Measurements from ENCODE around the gene CD2AP.

Gene CD2AP

GRCh38 chr6:47452899-47453298 is 24.7 kb upstream of the CD2AP start:
- H3K4me3 ChIP-seq (ENCODE audit: low read depth, low read length), result no peak overlapping the region
- no peak for DNase-seq (ENCODE audit: low read depth)
- no peak for TF ChIP-seq CTCF (IDR thresholded peaks at IDR 0.05; ENCODE audit: insufficient read depth, low read depth, low read length, missing control alignments)

GRCh38 chr6:47453372-47453936 is 24.1 kb upstream of the CD2AP start:
- no peak for DNase-seq (ENCODE audit: low read depth)
- no peak overlapping the region for H3K4me3 ChIP-seq (ENCODE audit: low read depth, low read length)
- TF ChIP-seq CTCF (IDR thresholded peaks at IDR 0.05; ENCODE audit: insufficient read depth, low read depth, low read length, missing control alignments), result no peak

- peak; percentile 59 for DNase-seq (ENCODE audit: low read depth)
- no peak overlapping the region for H3K4me3 ChIP-seq (ENCODE audit: low read depth, low read length)
- no peak for TF ChIP-seq CTCF (IDR thresholded peaks at IDR 0.05; ENCODE audit: insufficient read depth, low read depth, low read length, missing control alignments)
These were observed 22.7 kb upstream of the CD2AP start for GRCh38 chr6:47454713-47455396.

DNA sequence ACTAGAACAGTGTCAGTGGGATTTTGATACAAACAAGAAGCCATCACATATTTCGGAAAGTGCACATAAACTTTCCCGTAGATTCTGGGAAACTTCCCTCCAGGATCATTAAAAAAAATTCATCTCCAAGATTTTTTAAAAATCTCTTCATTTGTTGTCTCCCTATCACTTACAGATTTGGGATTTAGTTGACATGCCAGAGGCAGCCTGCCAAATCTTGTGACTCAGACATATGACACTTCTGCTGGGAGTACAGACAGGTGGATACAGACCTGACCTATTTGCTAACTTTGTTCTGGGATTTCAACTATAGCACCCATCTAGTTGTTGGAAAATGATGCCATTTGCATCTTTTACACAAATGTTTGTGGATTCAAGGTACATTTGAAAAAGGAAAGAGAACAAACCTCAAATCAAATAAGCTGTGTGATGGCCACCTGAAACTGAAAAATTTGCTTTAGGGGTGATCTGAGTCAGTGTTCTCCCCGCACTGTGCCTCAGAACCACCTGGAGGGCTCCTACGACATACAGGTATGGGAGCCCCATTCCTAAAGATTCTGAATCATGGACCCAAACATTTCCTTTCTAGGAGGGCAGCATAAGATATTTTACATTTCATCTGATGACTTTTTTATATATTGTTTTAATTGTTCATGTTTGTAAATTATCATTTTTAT is 21.9 kb upstream of the CD2AP start:
- DNase-seq (ENCODE audit: low read depth), result peak; percentile 66
- TF ChIP-seq CTCF (IDR thresholded peaks at IDR 0.05; ENCODE audit: insufficient read depth, low read depth, low read length, missing control alignments), result no peak
- no peak overlapping the region for H3K4me3 ChIP-seq (ENCODE audit: low read depth, low read length)

GRCh38 chr6:47456536-47456975 is 21.0 kb upstream of the CD2AP start:
- no peak for TF ChIP-seq CTCF (IDR thresholded peaks at IDR 0.05; ENCODE audit: insufficient read depth, low read depth, low read length, missing control alignments)
- DNase-seq (ENCODE audit: low read depth), result no peak

GRCh38 chr6:47457370-47457769 is 20.2 kb upstream of the CD2AP start:
- no peak for TF ChIP-seq CTCF (IDR thresholded peaks at IDR 0.05; ENCODE audit: insufficient read depth, low read depth, low read length, missing control alignments)
- DNase-seq (ENCODE audit: low read depth), result no peak
- H3K4me3 ChIP-seq (ENCODE audit: low read depth, low read length), result no peak overlapping the region

More at GRCh38 chr6:47456536-47456975, 21.0 kb upstream of the CD2AP start:
- H3K4me3 ChIP-seq (ENCODE audit: low read depth, low read length), result no peak overlapping the region
